IMR-90 (cell line): ENCODE measurements around the gene HDAC10. TPM values are rescaled to one million over a fixed set of nuclear protein-coding genes. Genes with fewer than 3 reads are reported as not detected.

Source experiments
- ATAC-seq: fragments of 200-7000 bp; cut with Tn5 transposase; 2 replicates; pipeline ENCODE4 v1.9.1; 2020; ENCODE audit warnings: low read depth, mild to moderate bottlenecking, moderate library complexity
- BruUV-seq: library from RNA; stranded (reverse); fragments of 400-500 nt; replicated peaks from 2 replicates; lab custom pipeline; 2021; lab: Mats Ljungman, UMichigan
- CTCF ChIA-PET: fragments of 300-600 bp; formaldehyde crosslinking; extraction: SDS; loops from one replicate; lab custom pipeline; 2021; ENCODE audit warnings: antibody characterized with exemption; lab: Yijun Ruan, JAX
- POLR2A ChIA-PET: fragments of 300-600 bp; sonication (Branson Sonifier 250); formaldehyde crosslinking; loops from one replicate; lab custom pipeline; 2022; ENCODE audit warnings: antibody characterized with exemption; ENCODE audit not compliant: unreplicated experiment; lab: Charles Lee
- DNase-seq: peaks from one replicate; pipeline ENCODE4 v3.0.0; 2013
- H2AFZ ChIP-seq: replicated peaks from 2 replicates; pipeline ENCODE3; 2013; ENCODE audit warnings: low read length, mild to moderate bottlenecking; ENCODE audit not compliant: poor library complexity
- H2AK5ac ChIP-seq: 2 replicates; pipeline ENCODE4 v1.6.1; 2013; ENCODE audit warnings: low read depth, low read length, inconsistent platforms
- H2AK9ac ChIP-seq: replicated peaks from 2 replicates; pipeline ENCODE3; 2013; ENCODE audit warnings: mild to moderate bottlenecking, low read depth, low read length, moderate library complexity; ENCODE audit not compliant: poor library complexity
- H2BK120ac ChIP-seq: 2 replicates; pipeline ENCODE4 v1.6.1; 2013; ENCODE audit warnings: low read depth, low read length, inconsistent platforms
- H2BK15ac ChIP-seq: 3 replicates; pipeline ENCODE4 v1.6.1; 2013; ENCODE audit warnings: low read depth, low read length, inconsistent platforms
- H2BK20ac ChIP-seq: 2 replicates; pipeline ENCODE4 v1.6.1; 2013; ENCODE audit warnings: low read depth, mild to moderate bottlenecking, inconsistent platforms, low read length, moderate library complexity
- H2BK5ac ChIP-seq: 2 replicates; pipeline ENCODE4 v1.6.1; 2013; ENCODE audit warnings: mild to moderate bottlenecking, low read depth, low read length, inconsistent platforms; ENCODE audit not compliant: poor library complexity, severe bottlenecking
- H3K14ac ChIP-seq: replicated peaks from 2 replicates; pipeline ENCODE4 v1.6.1; 2013; ENCODE audit warnings: low read depth, low read length, inconsistent platforms
- H3K18ac ChIP-seq: 2 replicates; pipeline ENCODE4 v1.6.1; 2013; ENCODE audit warnings: low read depth, low read length, control low read depth
- H3K23ac ChIP-seq: 2 replicates; pipeline ENCODE4 v1.6.1; 2013; ENCODE audit warnings: low read depth, low read length, inconsistent platforms
- H3K27ac ChIP-seq: 2 replicates; pipeline ENCODE4 v1.5.1; 2013; ENCODE audit warnings: mild to moderate bottlenecking, control low read depth, low read length; ENCODE audit not compliant: insufficient read depth
- H3K27me3 ChIP-seq: 2 replicates; pipeline ENCODE4 v1.6.1; 2013; ENCODE audit warnings: low read length; ENCODE audit not compliant: control insufficient read depth, insufficient read depth
- H3K36me3 ChIP-seq: 2 replicates; pipeline ENCODE4 v1.6.1; 2013; ENCODE audit warnings: low read length, mixed read lengths; ENCODE audit not compliant: control insufficient read depth, insufficient read depth
- H3K4ac ChIP-seq: 2 replicates; pipeline ENCODE4 v1.6.1; 2013; ENCODE audit warnings: low read depth, low read length, inconsistent platforms
- H3K4me1 ChIP-seq: 2 replicates; pipeline ENCODE4 v1.6.1; 2013; ENCODE audit warnings: low read length, mixed read lengths; ENCODE audit not compliant: control insufficient read depth, insufficient read depth
- H3K4me2 ChIP-seq: 2 replicates; pipeline ENCODE4 v1.6.1; 2013; ENCODE audit warnings: low read depth, mild to moderate bottlenecking, control low read depth, low read length, moderate library complexity
- H3K4me3 ChIP-seq: 2 replicates; pipeline ENCODE4 v1.5.1; 2013; ENCODE audit warnings: low read depth, mild to moderate bottlenecking, control low read depth, low read length, moderate library complexity; ENCODE audit not compliant: insufficient read depth
- H3K56ac ChIP-seq: 2 replicates; pipeline ENCODE4 v1.6.1; 2013; ENCODE audit warnings: low read length, inconsistent platforms; ENCODE audit not compliant: insufficient read depth; ENCODE audit errors: extremely low read depth
- H3K79me1 ChIP-seq, 2 experiments: 2 replicates each; pipeline ENCODE4 v1.6.1; 2013; ENCODE audit warnings: low read length in 2 of 2, inconsistent platforms in 1 of 2, low read depth in 1 of 2
- H3K9ac ChIP-seq: 2 replicates; pipeline ENCODE4 v1.6.1; 2013; ENCODE audit warnings: low read depth, low read length, control low read depth
- H3K9me1 ChIP-seq: 2 replicates; pipeline ENCODE4 v1.6.1; 2013; ENCODE audit warnings: low read length, inconsistent platforms; ENCODE audit not compliant: insufficient read depth
- H3K9me3 ChIP-seq: 2 replicates; pipeline ENCODE4 v1.6.1; 2013; ENCODE audit warnings: low read length; ENCODE audit not compliant: control insufficient read depth, insufficient read depth
- H4K20me1 ChIP-seq: 2 replicates; pipeline ENCODE4 v1.6.1; 2013; ENCODE audit warnings: low read length, inconsistent platforms; ENCODE audit not compliant: insufficient read depth
- H4K5ac ChIP-seq: 2 replicates; pipeline ENCODE4 v1.6.1; 2013; ENCODE audit warnings: mild to moderate bottlenecking, low read depth, low read length, control low read depth
- H4K8ac ChIP-seq, 2 experiments: 2 replicates each; pipeline ENCODE4 v1.6.1; 2013; ENCODE audit warnings: low read depth in 2 of 2, low read length in 2 of 2, control low read depth in 1 of 2, inconsistent platforms in 1 of 2
- H4K91ac ChIP-seq: 2 replicates; pipeline ENCODE4 v1.6.1; 2013; ENCODE audit warnings: low read depth, low read length, inconsistent platforms; ENCODE audit not compliant: insufficient read depth
- BHLHE40 ChIP-seq: fragments of 150-350 bp; IDR thresholded peaks from 2 replicates; pipeline ENCODE4 v1.6.1; 2016; ENCODE audit warnings: mild to moderate bottlenecking, low read depth, low read length
- ELK1 ChIP-seq: fragments of 150-350 bp; IDR thresholded peaks from 2 replicates; pipeline ENCODE4 v1.6.1; 2016; ENCODE audit warnings: low read depth, mild to moderate bottlenecking, low read length, moderate library complexity, borderline replicate concordance
- FOS ChIP-seq: fragments of 150-350 bp; IDR thresholded peaks from 2 replicates; pipeline ENCODE4 v1.6.1; 2016; ENCODE audit warnings: low read depth, low read length
- MAFK ChIP-seq: IDR thresholded peaks from 2 replicates; pipeline ENCODE4 v1.6.1; 2012; ENCODE audit warnings: low read depth, low read length, improper control_type of control experiment
- MXI1 ChIP-seq: IDR thresholded peaks from 2 replicates; pipeline ENCODE4 v1.6.1; 2012; ENCODE audit warnings: low read depth, mild to moderate bottlenecking, low read length, moderate library complexity, borderline replicate concordance
- POLR2A ChIP-seq: IDR thresholded peaks from 2 replicates; pipeline ENCODE4 v1.6.1; 2012; ENCODE audit warnings: mild to moderate bottlenecking, low read depth, low read length
- RAD21 ChIP-seq: IDR thresholded peaks from 2 replicates; pipeline ENCODE4 v1.6.1; 2012; ENCODE audit warnings: low read length, improper control_type of control experiment
- RCOR1 ChIP-seq: IDR thresholded peaks from 2 replicates; pipeline ENCODE4 v1.6.1; 2012; ENCODE audit warnings: mild to moderate bottlenecking, low read length, improper control_type of control experiment; ENCODE audit not compliant: insufficient replicate concordance
- RFX5 ChIP-seq: IDR thresholded peaks from 2 replicates; pipeline ENCODE4 v1.8.0; 2012; ENCODE audit warnings: low read depth, mild to moderate bottlenecking, low read length, moderate library complexity
- SMC3 ChIP-seq: fragments of 150-350 bp; IDR thresholded peaks from 2 replicates; pipeline ENCODE4 v1.6.1; 2016; ENCODE audit warnings: low read depth, mild to moderate bottlenecking, antibody characterized with exemption, low read length, moderate library complexity
- WGBS, 2 experiments: methylation state at CpG; one replicate each; pipeline versions ENCODE4 v1.1.5 to v1.1.7; 2013; ENCODE audit warnings: missing lambda C conversion rate in 2 of 2; ENCODE audit not compliant: insufficient read length in 1 of 2; ENCODE audit errors: extremely low coverage in 2 of 2; 5-methylcytosine and 5-hydroxymethylcytosine counted together
- dilution Hi-C: fragments of 300-500 bp; cut with HindIII; formaldehyde crosslinking; loops from one replicate; pipeline ENCODE4 v1.14.3; 2018; ENCODE audit warnings: low sequenced_read_pairs; ENCODE audit not compliant: unreplicated experiment
- in situ Hi-C: fragments of 300-500 bp; cut with MboI; formaldehyde crosslinking; loops from 3 replicates; pipeline ENCODE4 v1.14.3; 2019; ENCODE audit warnings: low sequenced_read_pairs, inconsistent platforms, mixed read lengths
- intact Hi-C: fragments of 100-400 bp; cut with micrococcal nuclease; formaldehyde crosslinking; loops from 2 replicates; pipeline ENCODE4 v1.10.0; 2022
- polyA plus RNA-seq, 3 experiments: library from polyadenylated mRNA; depleted of rRNA; stranded (reverse); fragments of >200 nt; gene quantifications; 2 replicates each; pipeline ENCODE4 v1.2.3, GENCODE V29; 2012; ENCODE audit warnings: low replicate concordance in 1 of 3
- total RNA-seq: library from RNA; depleted of rRNA; stranded (reverse); fragments of >200 nt; gene quantifications from 2 replicates; pipeline ENCODE4 v1.2.3, GENCODE V29; 2012
- TF ChIP-seq, protein P1 (sequence below): fragments of 150-350 bp; IDR thresholded peaks from 2 replicates; pipeline ENCODE4 v1.6.1; 2017; ENCODE audit warnings: mild to moderate bottlenecking, antibody characterized with exemption, low read length, low read depth
- TF ChIP-seq, protein P2 (sequence below): conservative IDR thresholded peaks from 2 replicates; pipeline ENCODE4 v1.5.1; 2012; ENCODE audit warnings: mild to moderate bottlenecking, low read depth, low read length, improper control_type of control experiment

HDAC10 gene
- total and polyA plus RNA-seq, 2 of the 4 experiments (the other 2 are of a cell fraction) = 3.9 to 35.7 TPM

- TF ChIP-seq RFX5 (no peak), MAFK (no peak)
These were observed 16.7 kb upstream of the HDAC10 start (continued) for GRCh38 chr22:50267591-50268390.

DNA sequence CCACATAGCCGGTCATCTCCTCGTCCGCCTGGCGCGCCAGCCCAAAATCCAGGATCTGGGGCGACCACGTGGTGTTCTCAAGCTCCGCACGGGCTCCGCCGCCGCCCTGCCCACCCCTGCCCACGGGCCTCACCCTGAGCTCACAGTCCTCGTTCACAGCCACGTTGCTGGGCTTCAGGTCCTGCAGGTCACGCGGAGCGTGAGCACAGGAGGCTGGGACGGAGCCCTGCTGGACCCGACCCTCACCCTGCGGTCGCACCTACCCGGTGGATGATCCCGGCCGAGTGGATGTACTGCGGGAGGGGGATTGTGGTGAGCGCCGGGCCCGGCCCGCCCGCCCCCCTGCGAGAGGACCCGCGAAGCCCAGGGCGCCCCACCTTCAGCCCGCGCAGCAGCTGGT is 15.9 kb upstream of the HDAC10 start:
- Histone ChIP-seq H3K4me3 (no peak overlapping the region; the same call in 1 of the 2 replicates), H2AFZ (no peak overlapping the region), H3K9me1 (peaks cover 2% of the 10 kb centered on the region; the same call in 1 of the 2 replicates), H3K14ac (no peak overlapping the region), H3K23ac (no peak overlapping the region), H3K79me1 (peaks cover 0 to 3% of the 10 kb centered on the region in 2 experiments; a peak in 1 of 4 replicates), H2BK120ac (no peak overlapping the region), H2BK5ac (no peak overlapping the region), H3K27me3 (no peaks in the 10 kb centered on the region), H3K9ac (no peak overlapping the region), H3K4me2 (peak overlapping the region; percentile 73), H3K27ac (no peak overlapping the region), H2AK5ac (no peak overlapping the region), H3K36me3 (no peaks in the 10 kb centered on the region), H4K5ac (no peak overlapping the region), H4K8ac (no peak overlapping the region), H3K56ac (no peak overlapping the region), H3K4me1 (peaks cover 17% of the 10 kb centered on the region), H2BK15ac (no peak overlapping the region), H4K91ac (no peak overlapping the region), H4K20me1 (peaks cover 12% of the 10 kb centered on the region), H2AK9ac (no peak overlapping the region), H2BK20ac (no peak overlapping the region), H3K18ac (no peak overlapping the region), H3K4ac (no peak overlapping the region), H3K9me3 (no peaks in the 10 kb centered on the region)
- in situ Hi-C loops (no loop called here), intact Hi-C loops (no loop called here), dilution Hi-C loops (no loop called here)
- BruUV-seq = no TSS peak
- CTCF ChIA-PET = no interaction called here
- POLR2A ChIA-PET = no interaction called here
- ATAC-seq (no peak), DNase-seq (no peak)
- WGBS, 2 experiments = 78% methylated on average over 17 of the region's 37 CpGs; no CpG with 5 or more reads in 1 of the 2 experiments
- TF ChIP-seq BHLHE40 = no peak
- TF ChIP-seq, protein P1, sequence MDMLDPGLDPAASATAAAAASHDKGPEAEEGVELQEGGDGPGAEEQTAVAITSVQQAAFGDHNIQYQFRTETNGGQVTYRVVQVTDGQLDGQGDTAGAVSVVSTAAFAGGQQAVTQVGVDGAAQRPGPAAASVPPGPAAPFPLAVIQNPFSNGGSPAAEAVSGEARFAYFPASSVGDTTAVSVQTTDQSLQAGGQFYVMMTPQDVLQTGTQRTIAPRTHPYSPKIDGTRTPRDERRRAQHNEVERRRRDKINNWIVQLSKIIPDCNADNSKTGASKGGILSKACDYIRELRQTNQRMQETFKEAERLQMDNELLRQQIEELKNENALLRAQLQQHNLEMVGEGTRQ = no peak
- no peak for TF ChIP-seq FOS
- no peak for TF ChIP-seq RFX5
- TF ChIP-seq RCOR1 = no peak
- no peak for TF ChIP-seq ELK1
- no peak for TF ChIP-seq RAD21
- TF ChIP-seq, protein P2, sequence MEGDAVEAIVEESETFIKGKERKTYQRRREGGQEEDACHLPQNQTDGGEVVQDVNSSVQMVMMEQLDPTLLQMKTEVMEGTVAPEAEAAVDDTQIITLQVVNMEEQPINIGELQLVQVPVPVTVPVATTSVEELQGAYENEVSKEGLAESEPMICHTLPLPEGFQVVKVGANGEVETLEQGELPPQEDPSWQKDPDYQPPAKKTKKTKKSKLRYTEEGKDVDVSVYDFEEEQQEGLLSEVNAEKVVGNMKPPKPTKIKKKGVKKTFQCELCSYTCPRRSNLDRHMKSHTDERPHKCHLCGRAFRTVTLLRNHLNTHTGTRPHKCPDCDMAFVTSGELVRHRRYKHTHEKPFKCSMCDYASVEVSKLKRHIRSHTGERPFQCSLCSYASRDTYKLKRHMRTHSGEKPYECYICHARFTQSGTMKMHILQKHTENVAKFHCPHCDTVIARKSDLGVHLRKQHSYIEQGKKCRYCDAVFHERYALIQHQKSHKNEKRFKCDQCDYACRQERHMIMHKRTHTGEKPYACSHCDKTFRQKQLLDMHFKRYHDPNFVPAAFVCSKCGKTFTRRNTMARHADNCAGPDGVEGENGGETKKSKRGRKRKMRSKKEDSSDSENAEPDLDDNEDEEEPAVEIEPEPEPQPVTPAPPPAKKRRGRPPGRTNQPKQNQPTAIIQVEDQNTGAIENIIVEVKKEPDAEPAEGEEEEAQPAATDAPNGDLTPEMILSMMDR = no peak
- TF ChIP-seq SMC3 = no peak
- TF ChIP-seq MXI1 = no peak
- no peak for TF ChIP-seq POLR2A
- TF ChIP-seq MAFK = no peak
